OCI-LY3 (cell line): ENCODE data around the gene RELL1.
A peak's percentile ranks its signal among the peaks of the same experiment; 100 is the strongest.

ENCODE experiments used
- H2AFZ ChIP-seq: fragments of 200-600, 300-600 bp; shearing (Covaris generic); 2 replicates; pipeline ENCODE4 v1.6.0; 2014; ENCODE audit warnings: antibody characterized with exemption, low read depth, low read length
- H3K27ac ChIP-seq: fragments of 200-600, 300-600 bp; sonication (generic); 2 replicates; pipeline ENCODE4 v1.5.1; 2014; ENCODE audit warnings: mild to moderate bottlenecking, low read length, moderate library complexity, mixed read lengths
- H3K27me3 ChIP-seq: fragments of 200-600, 300-600 bp; sonication (generic); 2 replicates; pipeline ENCODE4 v1.6.1; 2014; ENCODE audit warnings: low read depth, low read length, mixed read lengths
- H3K36me3 ChIP-seq: fragments of 200-600, 300-600 bp; sonication (generic); replicated peaks from 2 replicates; pipeline ENCODE3; 2014; ENCODE audit warnings: low read depth, low read length, mixed read lengths
- H3K4me1 ChIP-seq: fragments of 300-600, 200-600 bp; sonication (generic); 2 replicates; pipeline ENCODE4 v1.6.1; 2014; ENCODE audit warnings: low read length, mixed read lengths
- H3K4me2 ChIP-seq: fragments of 200-600, 300-600 bp; sonication (generic); 2 replicates; pipeline ENCODE4 v1.6.1; 2014; ENCODE audit warnings: low read length, mixed read lengths
- H3K4me3 ChIP-seq: fragments of 300-600, 200-600 bp; sonication (generic); 2 replicates; pipeline ENCODE4 v1.5.1; 2014; ENCODE audit warnings: antibody characterized with exemption, mild to moderate bottlenecking, low read length, moderate library complexity
- H3K79me2 ChIP-seq: fragments of 300-600, 200-600 bp; shearing (Covaris generic); 2 replicates; pipeline ENCODE4 v1.6.1; 2014; ENCODE audit warnings: mild to moderate bottlenecking, low read length, mixed read lengths
- H3K9ac ChIP-seq: fragments of 300-600, 200-600 bp; shearing (Covaris generic); 2 replicates; pipeline ENCODE4 v1.6.0; 2014; ENCODE audit warnings: mild to moderate bottlenecking, low read length, moderate library complexity
- H3K9me3 ChIP-seq: fragments of 200-600, 300-600 bp; shearing (Covaris generic); 2 replicates; pipeline ENCODE4 v1.6.1; 2014; ENCODE audit warnings: low read length, mixed read lengths; ENCODE audit not compliant: insufficient read depth
- H4K20me1 ChIP-seq: fragments of 200-600, 300-600 bp; sonication (generic); 2 replicates; pipeline ENCODE4 v1.6.1; 2016; ENCODE audit warnings: low read length, mixed read lengths; ENCODE audit not compliant: insufficient read depth
- CTCF ChIP-seq: fragments of 200-600, 300-600 bp; sonication (generic); IDR thresholded peaks from 2 replicates; pipeline ENCODE4 v1.5.1; 2014; ENCODE audit warnings: antibody characterized with exemption, low read length, low read depth
- EZH2phosphoT487 ChIP-seq: fragments of 200-600 bp; shearing (Covaris generic); IDR thresholded peaks from 2 replicates; pipeline ENCODE4 v1.6.1; 2018; ENCODE audit warnings: antibody characterized with exemption, mixed run types, low read depth

RELL1 gene

GRCh38 chr4:37603070-37603468 is 83.1 kb downstream of the RELL1 start:
- Histone ChIP-seq H4K20me1 (no peaks in the 10 kb centered on the region), H3K4me3 (no peak overlapping the region), H2AFZ (peak overlapping the region; percentile 39; the same call in 1 of the 2 replicates), H3K9ac (no peak overlapping the region), H3K9me3 (no peaks in the 10 kb centered on the region), H3K36me3 (no peaks in the 10 kb centered on the region), H3K4me1 (no peaks in the 10 kb centered on the region), H3K27ac (no peak overlapping the region), H3K27me3 (no peaks in the 10 kb centered on the region), H3K79me2 (no peaks in the 10 kb centered on the region), H3K4me2 (peak overlapping the region; percentile 27; the same call in 1 of the 2 replicates)
- no peak for TF ChIP-seq EZH2phosphoT487
- TF ChIP-seq CTCF: peak; percentile 93

- H3K27me3 ChIP-seq: no peaks in the 10 kb centered on the region
- H3K27ac ChIP-seq: no peak overlapping the region
- no peak for TF ChIP-seq EZH2phosphoT487
- no peak for TF ChIP-seq CTCF
- no peaks in the 10 kb centered on the region for H3K9me3 ChIP-seq
- no peak overlapping the region for H3K4me3 ChIP-seq
- H3K4me2 ChIP-seq: no peak overlapping the region
- 0 out of 2 replicates have a peak overlapping the region, but pooled peaks have one; percentile 39 for H2AFZ ChIP-seq
- H3K36me3 ChIP-seq: no peaks in the 10 kb centered on the region
- no peak overlapping the region for H3K9ac ChIP-seq
- no peaks in the 10 kb centered on the region for H3K79me2 ChIP-seq
- no peaks in the 10 kb centered on the region for H3K4me1 ChIP-seq
- no peaks in the 10 kb centered on the region for H4K20me1 ChIP-seq
These were observed 83.6 kb downstream of the RELL1 start for GRCh38 chr4:37602454-37603069.

- no peak for TF ChIP-seq EZH2phosphoT487
- H3K79me2 ChIP-seq: no peaks in the 10 kb centered on the region
- H3K9me3 ChIP-seq: no peaks in the 10 kb centered on the region
- H4K20me1 ChIP-seq: no peaks in the 10 kb centered on the region
- H3K27ac ChIP-seq: no peak overlapping the region
- H3K9ac ChIP-seq: no peak overlapping the region
- H2AFZ ChIP-seq: no peak overlapping the region
- no peaks in the 10 kb centered on the region for H3K36me3 ChIP-seq
- H3K4me3 ChIP-seq: no peak overlapping the region
- H3K27me3 ChIP-seq: no peaks in the 10 kb centered on the region
- H3K4me1 ChIP-seq: no peaks in the 10 kb centered on the region
- H3K4me2 ChIP-seq: no peak overlapping the region
These were observed 84.6 kb downstream of the RELL1 start for GRCh38 chr4:37601531-37601930.

- no peak overlapping the region for H3K4me3 ChIP-seq
- TF ChIP-seq EZH2phosphoT487 (no peak), CTCF (no peak)
- no peak overlapping the region for H3K4me2 ChIP-seq
- H2AFZ ChIP-seq: no peak overlapping the region
- no peaks in the 10 kb centered on the region for H3K4me1 ChIP-seq
- no peaks in the 10 kb centered on the region for H3K36me3 ChIP-seq
- H3K27ac ChIP-seq: no peak overlapping the region
- H3K79me2 ChIP-seq: no peaks in the 10 kb centered on the region
- H3K27me3 ChIP-seq: 0 out of 2 replicates have a peak, but pooled peaks cover 3% of the 10 kb centered on the region
- H3K9me3 ChIP-seq: no peaks in the 10 kb centered on the region
- no peaks in the 10 kb centered on the region for H4K20me1 ChIP-seq
- no peak overlapping the region for H3K9ac ChIP-seq
These were observed 86.9 kb downstream of the RELL1 start for GRCh38 chr4:37599092-37599790.
